ENCODE measurements around the gene TYMS. TPM values are rescaled to one million over a fixed set of nuclear protein-coding genes. Genes with fewer than 3 reads are reported as not detected.
A peak's percentile ranks its signal among the peaks of the same experiment; 100 is the strongest.

TYMS gene
- total and polyA plus RNA-seq, 9 of the 15 experiments (the other 6 are each of a cell fraction or from before 2014, with no cell fraction given) = 69.1 to 409 (median 175) TPM

DNA sequence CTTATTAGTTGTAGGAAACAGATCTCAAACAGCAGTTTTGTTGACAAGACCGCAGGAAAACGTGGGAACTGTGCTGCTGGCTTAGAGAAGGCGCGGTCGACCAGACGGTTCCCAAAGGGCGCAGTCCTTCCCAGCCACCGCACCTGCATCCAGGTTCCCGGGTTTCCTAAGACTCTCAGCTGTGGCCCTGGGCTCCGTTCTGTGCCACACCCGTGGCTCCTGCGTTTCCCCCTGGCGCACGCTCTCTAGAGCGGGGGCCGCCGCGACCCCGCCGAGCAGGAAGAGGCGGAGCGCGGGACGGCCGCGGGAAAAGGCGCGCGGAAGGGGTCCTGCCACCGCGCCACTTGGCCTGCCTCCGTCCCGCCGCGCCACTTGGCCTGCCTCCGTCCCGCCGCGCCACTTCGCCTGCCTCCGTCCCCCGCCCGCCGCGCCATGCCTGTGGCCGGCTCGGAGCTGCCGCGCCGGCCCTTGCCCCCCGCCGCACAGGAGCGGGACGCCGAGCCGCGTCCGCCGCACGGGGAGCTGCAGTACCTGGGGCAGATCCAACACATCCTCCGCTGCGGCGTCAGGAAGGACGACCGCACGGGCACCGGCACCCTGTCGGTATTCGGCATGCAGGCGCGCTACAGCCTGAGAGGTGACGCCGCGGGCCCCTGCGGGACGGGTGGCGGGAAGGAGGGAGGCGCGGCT is at the start of gene TYMS (continued):
- TF ChIP-seq, protein P1, sequence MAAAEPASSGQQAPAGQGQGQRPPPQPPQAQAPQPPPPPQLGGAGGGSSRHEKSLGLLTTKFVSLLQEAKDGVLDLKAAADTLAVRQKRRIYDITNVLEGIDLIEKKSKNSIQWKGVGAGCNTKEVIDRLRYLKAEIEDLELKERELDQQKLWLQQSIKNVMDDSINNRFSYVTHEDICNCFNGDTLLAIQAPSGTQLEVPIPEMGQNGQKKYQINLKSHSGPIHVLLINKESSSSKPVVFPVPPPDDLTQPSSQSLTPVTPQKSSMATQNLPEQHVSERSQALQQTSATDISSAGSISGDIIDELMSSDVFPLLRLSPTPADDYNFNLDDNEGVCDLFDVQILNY (CRISPR knock-in tag; IDR thresholded peaks at IDR 0.05) = peak; percentile 15; the same call in 1 of the 2 replicates
- TF ChIP-seq XRCC5 (IDR thresholded peaks at IDR 0.05; ENCODE audit: low read depth, low read length) (no peak), ZNF445 (CRISPR knock-in tag; IDR thresholded peaks at IDR 0.05; ENCODE audit: low read depth) (no peak), GTF2F1 (IDR thresholded peaks at IDR 0.05; ENCODE audit: low read depth, low read length) (no peak), MECOM (CRISPR knock-in tag; IDR thresholded peaks at IDR 0.05) (no peak), HDAC2 (IDR thresholded peaks at IDR 0.05) (peak; percentile 74), RFX5 (IDR thresholded peaks at IDR 0.05; ENCODE audit: low read depth, low read length) (no peak), NR3C1 (CRISPR knock-in tag; IDR thresholded peaks at IDR 0.05) (no peak), ZNF444 (CRISPR knock-in tag; IDR thresholded peaks at IDR 0.05) (no peak), GATA2 (CRISPR knock-in tag; IDR thresholded peaks at IDR 0.05) (no peak), NR2C1 (IDR thresholded peaks at IDR 0.05) (no peak), NR2C1 (tag; IDR thresholded peaks at IDR 0.05) (no peak), FOS (IDR thresholded peaks at IDR 0.05; ENCODE audit: extremely low read depth, insufficient read length) (no peak), JUND (IDR thresholded peaks at IDR 0.05; ENCODE audit: borderline replicate concordance, low read depth, low read length) (peak; percentile 43; the same call in 1 of the 2 replicates), JUND (tag; IDR thresholded peaks at IDR 0.05; ENCODE audit: borderline replicate concordance, low read depth, low read length) (no peak; the same call in 2 of the 3 replicates), BHLHE40 (IDR thresholded peaks at IDR 0.05; ENCODE audit: low read length) (peak; percentile 28), SMARCB1 (IDR thresholded peaks at IDR 0.05; ENCODE audit: insufficient read length, low read depth) (no peak)
- TF ChIP-seq, protein P2, sequence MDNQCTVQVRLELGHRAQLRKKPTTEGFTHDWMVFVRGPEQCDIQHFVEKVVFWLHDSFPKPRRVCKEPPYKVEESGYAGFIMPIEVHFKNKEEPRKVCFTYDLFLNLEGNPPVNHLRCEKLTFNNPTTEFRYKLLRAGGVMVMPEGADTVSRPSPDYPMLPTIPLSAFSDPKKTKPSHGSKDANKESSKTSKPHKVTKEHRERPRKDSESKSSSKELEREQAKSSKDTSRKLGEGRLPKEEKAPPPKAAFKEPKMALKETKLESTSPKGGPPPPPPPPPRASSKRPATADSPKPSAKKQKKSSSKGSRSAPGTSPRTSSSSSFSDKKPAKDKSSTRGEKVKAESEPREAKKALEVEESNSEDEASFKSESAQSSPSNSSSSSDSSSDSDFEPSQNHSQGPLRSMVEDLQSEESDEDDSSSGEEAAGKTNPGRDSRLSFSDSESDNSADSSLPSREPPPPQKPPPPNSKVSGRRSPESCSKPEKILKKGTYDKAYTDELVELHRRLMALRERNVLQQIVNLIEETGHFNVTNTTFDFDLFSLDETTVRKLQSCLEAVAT (IDR thresholded peaks at IDR 0.05) = peak; percentile 42 to 82; a peak in 3 of 4 replicates
- TF ChIP-seq, protein P3, sequence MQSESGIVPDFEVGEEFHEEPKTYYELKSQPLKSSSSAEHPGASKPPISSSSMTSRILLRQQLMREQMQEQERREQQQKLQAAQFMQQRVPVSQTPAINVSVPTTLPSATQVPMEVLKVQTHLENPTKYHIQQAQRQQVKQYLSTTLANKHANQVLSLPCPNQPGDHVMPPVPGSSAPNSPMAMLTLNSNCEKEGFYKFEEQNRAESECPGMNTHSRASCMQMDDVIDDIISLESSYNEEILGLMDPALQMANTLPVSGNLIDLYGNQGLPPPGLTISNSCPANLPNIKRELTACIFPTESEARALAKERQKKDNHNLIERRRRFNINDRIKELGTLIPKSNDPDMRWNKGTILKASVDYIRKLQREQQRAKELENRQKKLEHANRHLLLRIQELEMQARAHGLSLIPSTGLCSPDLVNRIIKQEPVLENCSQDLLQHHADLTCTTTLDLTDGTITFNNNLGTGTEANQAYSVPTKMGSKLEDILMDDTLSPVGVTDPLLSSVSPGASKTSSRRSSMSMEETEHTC (IDR thresholded peaks at IDR 0.05) = no peak
- TF ChIP-seq, protein P4, sequence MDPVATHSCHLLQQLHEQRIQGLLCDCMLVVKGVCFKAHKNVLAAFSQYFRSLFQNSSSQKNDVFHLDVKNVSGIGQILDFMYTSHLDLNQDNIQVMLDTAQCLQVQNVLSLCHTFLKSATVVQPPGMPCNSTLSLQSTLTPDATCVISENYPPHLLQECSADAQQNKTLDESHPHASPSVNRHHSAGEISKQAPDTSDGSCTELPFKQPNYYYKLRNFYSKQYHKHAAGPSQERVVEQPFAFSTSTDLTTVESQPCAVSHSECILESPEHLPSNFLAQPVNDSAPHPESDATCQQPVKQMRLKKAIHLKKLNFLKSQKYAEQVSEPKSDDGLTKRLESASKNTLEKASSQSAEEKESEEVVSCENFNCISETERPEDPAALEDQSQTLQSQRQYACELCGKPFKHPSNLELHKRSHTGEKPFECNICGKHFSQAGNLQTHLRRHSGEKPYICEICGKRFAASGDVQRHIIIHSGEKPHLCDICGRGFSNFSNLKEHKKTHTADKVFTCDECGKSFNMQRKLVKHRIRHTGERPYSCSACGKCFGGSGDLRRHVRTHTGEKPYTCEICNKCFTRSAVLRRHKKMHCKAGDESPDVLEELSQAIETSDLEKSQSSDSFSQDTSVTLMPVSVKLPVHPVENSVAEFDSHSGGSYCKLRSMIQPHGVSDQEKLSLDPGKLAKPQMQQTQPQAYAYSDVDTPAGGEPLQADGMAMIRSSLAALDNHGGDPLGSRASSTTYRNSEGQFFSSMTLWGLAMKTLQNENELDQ (CRISPR knock-in tag; IDR thresholded peaks at IDR 0.05; ENCODE audit: borderline replicate concordance) = no peak; the same call in 1 of the 2 replicates
- TF ChIP-seq, protein P5, sequence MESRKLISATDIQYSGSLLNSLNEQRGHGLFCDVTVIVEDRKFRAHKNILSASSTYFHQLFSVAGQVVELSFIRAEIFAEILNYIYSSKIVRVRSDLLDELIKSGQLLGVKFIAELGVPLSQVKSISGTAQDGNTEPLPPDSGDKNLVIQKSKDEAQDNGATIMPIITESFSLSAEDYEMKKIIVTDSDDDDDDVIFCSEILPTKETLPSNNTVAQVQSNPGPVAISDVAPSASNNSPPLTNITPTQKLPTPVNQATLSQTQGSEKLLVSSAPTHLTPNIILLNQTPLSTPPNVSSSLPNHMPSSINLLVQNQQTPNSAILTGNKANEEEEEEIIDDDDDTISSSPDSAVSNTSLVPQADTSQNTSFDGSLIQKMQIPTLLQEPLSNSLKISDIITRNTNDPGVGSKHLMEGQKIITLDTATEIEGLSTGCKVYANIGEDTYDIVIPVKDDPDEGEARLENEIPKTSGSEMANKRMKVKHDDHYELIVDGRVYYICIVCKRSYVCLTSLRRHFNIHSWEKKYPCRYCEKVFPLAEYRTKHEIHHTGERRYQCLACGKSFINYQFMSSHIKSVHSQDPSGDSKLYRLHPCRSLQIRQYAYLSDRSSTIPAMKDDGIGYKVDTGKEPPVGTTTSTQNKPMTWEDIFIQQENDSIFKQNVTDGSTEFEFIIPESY (CRISPR knock-in tag; IDR thresholded peaks at IDR 0.05) = no peak
